IPS-NIHi11 (cell line): ENCODE data around the gene TRMU.

Source experiments
- DNase-seq: peaks from one replicate; pipeline ENCODE4 v3.0.0; 2012; ENCODE audit warnings: mixed read lengths, low spot score

TRMU gene

DNA sequence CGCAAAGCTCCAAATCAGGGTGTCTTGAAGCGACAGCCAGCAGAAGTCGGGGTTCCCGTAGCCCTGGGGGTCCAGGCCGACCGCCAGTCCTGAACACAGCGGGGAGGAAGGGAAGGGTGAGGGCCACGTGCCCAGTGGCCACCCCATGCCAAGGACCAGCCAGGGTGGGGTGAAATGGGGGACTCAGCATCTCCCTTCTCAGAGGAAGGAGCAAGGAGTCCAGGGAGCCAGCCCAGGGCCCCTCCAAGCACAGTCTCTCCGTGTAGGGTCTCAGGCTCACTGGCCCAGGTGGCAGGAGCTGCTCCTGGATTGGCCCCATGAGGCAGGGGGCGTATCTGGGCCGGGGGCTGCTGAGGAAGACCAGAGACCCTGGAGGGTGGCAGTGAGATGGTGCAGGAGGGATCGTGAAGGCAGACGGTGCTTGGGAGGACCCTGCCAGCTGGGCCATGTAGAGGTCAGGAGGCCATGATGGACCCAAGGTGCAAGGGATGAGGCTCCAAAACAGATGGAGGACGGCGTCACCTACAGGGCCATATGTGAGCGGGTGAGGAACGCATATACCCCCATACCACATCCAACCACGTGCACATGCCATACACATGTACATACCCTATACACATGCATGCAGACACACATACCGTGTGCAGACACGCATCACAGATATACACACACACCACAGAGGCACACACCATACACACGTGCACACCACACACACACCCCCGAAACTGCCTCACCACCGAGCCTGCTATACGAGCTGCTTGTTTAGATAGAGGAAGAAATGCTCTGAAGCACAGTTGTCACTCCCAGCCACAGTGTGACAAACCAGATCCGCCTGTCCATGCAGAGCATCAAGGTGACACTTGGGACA, 34.4 kb downstream of the TRMU start:
- no peak for DNase-seq

DNA sequence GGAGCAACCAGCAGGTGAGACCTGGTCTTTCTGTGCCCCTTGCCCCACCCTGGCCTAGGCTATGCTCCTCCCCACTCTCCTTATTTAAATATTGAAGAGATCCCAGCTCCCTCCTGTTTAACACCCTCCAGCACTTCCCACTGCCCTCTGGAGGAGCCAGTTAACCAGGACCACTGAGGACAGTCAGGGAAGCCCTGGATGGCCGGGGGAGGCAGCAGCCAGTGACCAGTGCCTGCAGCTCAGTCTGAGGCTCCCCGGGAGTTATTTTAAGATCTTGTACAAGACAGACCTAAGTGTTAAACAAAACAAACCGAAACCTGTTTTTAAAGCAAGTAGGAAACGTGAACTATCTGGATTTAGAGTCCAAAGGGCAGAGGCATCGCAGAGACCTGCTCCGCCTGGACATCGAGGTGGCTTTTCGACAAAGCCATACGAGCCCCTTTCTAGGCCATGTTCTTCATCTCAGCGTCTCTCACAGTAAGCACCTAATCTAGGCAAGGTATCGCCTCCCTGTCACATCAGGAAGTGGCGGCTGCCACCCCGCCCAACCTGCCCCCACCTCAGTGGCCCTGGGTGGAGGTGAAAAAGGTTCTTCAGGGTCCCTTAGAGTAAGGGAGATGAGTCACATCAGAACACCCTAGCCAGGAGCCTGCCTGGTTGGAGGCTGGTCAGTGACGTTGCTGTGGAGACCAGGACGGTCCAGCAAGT, 35.2 kb downstream of the TRMU start:
- DNase-seq = no peak

DNA sequence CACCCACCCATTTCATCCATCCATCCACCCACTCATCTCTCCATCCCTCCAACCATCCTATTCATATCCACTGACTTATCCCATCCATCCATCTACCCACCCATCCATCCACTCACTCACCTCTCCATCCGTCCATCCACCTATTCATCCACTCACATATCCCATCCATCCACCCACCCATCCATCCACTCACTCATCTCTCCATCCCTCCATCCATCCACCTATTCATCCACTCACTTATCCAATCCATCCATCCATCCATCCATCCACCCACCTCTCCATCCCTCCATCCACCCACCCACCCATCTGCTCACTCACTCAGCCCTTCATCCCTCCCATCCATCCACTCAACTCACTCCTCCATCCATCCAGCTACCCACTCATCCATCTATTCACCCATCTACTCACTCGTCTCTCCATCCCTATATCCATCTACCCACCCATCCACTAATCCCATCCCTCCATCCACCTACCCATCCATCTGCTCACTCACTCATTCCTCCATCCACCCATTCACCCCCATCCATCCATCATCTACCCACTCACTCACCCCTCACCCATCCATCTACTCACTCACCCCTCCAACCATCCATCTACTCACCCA, 36.2 kb downstream of the TRMU start:
- no peak for DNase-seq

DNA sequence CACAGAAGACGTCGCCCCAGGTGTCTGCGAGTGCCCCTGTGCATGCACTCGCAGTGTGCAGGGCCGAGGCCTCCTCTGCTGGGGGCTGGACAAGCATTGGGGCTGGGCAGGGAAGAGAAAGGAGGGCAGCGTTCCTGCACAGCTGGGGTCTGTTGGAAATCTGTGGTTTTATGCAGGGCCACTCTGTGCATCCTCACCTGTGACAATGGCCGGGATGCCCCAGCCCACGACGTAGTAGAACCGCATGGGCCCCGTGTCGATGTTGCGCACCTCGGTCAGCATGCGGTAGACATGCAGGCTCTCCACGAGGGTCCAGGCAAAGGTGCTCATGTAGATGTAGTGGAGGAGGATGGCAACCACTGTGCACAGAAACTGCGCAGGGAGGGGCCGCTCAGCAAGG, 37.2 kb downstream of the TRMU start:
- DNase-seq = no peak

DNA sequence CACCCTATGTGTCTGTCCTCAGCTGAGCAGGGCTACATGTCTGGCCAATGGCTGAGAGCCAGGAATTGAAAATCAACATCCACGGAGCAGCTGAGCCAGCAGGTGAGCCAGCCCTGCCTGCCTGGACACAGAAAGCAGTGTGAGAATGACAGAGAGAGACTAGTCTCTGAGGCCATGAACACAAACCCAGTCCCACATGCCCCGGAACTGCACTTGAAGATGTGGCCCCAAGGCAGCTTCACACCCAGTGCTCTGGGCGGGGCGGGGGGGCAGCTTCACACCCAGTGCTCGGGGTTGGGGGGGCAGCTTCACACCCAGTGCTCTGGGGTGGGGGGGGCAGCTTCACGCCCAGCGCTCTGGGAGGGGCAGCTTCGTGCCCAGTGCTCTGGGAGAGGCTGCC, 37.6 kb downstream of the TRMU start:
- DNase-seq = no peak

DNA sequence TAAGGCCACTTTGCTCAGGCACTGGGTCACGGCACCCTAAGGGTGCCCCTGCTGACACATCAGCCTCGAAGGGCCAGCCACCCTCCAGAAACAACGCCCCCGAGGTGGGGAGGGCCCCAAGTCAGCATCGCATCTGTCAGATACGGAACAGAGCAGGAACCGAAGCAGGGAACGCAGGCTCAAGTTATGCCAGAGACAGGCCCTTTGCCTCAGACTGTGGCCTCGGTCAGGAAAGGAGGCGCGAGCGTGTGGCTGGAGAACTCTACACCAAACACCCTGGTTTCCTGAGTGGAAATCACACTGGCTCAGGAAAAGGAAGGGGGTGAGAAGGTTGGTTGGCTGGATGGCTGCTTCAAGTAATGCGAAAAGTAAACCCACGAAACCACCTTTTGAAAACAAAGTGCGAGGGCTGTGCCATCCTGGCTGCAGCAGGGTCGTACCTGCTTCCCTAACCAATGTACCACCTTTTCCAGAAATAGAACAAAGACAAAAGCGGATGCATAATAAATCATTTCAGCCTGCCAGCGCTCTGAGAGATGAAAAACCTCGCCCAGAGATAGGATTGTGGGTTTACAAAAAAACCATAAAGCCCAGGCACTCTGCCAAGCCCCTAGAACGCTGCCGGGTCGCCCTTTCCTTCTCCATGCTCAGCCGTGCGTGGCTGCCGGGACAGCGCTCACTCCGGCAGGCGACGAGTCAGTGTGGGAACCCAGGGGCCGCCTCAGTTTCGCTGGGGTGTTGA, 38.6 kb downstream of the TRMU start:
- DNase-seq = no peak

DNA sequence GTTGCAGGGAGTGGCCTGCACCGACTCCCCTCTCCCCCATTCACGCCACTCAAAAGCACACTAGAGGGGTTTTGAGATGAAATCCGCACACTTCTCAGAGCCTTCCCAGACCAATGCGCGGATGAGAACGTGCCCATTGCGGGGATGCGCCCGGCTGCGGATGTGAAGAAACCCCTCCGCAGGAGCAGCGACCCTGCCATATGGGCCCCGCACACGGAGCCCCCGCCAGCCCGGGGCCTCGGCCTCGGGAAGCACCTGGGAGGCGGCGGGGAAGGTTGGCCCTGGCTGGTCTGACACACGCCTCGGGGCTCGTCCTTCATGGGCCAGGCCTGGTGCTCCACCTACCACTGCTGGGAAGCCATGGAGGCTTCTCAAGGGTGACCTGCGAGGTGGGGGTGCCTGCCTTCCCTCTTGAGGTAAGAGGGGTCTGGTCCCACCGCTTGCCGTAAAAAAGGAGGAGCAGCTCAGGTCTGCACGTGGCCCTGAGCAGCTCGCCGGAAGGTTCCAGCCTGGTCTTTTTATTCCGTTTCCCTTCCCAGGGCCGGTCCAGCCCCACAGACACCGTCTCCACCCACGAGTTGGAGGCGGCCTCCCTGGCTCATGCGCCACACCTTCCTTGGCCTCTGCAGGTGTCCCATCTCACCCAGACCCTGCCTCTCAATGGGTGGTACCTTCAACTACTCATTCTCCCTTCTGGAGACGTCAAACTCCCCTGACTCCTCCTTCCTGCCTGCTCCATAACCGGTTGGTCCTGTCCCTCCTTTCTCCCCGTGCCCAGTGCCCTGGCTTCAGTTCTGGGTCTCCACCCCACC, 39.4 kb downstream of the TRMU start:
- no peak for DNase-seq

DNA sequence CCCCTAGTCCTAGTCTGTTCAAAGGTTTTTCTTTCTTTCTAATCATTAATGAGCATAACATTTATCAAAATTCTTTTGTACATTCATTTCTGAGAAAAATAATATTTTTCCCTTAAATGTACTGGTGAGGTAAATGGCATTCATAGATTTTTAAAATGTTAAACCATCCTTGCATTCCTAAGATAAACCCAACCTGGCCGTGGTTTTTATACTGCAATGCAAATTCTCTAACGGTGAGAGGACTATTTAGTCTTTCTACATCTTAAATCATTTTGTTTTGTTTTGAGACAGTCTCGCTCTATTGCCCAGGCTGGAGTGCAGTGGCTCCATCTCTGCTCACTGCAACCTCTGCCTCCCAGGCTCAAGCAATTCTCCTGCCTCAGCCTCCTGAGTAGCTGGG, 40.6 kb downstream of the TRMU start:
- no peak for DNase-seq

DNA sequence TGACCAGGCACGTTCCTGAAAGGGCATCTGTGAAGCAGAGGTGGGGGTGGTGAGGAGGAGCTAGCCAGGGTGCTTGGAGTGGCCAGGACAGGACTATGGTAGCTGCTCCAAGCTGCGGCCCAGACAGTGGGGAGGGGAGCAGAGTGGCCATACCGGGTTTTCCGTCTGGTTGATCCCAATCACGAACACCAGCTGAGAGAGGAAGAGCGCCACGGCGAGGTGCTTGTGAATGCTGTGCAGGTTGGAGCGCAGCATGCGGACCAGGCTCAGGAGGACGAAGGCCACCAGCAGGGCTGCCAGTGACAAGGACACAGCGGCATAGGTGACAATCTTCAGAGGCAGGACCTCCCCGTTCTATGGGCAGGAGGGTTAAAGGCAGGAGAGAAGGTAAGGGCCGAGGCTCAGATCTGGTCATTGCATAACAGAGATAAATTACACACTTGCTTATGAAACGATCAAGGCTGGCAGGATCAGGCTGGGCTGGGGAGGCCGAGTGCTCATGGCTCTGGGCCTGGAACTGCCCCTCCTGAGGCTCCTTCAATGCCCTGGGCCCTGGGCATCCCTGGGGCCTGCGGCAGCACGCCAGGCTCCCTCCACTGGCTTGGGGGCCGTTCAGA, 41.5 kb downstream of the TRMU start:
- no peak for DNase-seq

DNA sequence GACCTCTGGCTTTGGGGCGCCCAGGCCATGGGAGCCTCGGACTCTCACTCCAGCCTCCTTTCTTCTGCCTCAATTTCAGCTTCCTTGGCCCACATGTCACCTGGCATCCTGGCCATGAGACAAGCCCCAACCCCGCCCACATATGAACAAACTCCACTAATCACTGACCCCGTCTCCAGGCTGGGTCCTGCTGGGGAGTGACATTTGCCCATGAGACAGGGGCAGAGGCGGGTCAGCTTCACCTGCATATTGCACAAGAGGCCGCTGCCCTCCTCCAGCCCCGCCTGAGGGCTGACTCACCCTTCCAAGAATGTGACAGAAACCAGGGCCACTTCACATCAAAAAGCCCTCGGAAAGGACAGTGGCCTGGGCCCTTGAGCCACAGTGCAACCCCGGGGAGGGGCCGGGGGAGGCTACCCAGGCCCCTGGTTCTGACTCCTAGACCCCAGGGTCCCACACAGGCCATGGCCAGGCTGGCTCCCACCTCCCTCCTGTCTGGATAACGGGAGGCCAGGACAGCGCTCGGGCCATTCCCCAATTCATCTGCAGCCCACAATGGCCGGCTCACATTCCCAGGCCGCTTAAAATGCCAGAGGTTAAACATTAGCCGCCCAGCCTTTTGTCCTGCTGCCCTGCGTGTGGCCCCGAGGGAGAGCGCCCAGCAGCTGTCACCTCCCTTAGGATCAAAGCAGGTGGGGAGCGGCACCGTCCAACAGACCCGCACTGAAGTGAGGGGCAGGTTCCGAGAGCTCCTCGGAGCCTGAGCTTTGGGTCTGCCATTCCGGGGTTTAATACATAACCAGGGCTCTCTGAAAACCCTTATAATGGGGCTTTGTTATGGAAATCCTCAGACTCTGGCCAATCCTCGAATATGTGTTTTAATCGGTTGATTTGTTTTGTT, 42.3 kb downstream of the TRMU start:
- peak; percentile 84 for DNase-seq

DNA sequence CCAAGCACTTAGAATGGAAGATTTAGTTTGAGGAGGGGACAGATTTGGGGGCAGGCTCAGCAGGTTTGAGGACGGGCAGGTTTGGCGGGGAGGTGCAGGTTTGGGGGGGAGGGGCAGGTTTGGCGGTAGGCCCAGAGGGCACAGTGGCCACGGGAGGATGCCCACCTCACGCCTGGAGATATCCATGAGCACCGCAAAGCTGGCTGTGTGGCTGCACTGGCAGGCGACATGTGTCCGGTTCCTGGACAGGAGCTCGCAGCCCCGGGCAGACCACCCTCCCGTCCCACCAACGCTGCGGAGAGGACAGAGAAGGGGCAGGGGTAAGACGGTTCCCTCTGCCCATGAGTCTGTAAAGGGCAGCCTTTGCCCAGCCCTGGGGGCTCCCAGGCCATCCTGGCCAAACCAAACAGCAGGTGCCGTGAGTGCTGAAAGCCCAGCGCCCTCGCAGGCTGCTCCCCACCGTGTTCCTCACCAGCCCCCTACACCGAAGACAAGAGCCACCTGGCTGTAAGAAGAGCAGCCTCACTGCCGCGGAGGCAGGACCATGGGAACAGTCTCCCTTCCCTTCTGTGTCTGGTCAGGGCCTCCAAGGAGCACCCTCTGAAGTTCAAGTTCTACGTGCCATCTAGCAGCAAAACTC, 43.0 kb downstream of the TRMU start:
- DNase-seq = no peak

DNA sequence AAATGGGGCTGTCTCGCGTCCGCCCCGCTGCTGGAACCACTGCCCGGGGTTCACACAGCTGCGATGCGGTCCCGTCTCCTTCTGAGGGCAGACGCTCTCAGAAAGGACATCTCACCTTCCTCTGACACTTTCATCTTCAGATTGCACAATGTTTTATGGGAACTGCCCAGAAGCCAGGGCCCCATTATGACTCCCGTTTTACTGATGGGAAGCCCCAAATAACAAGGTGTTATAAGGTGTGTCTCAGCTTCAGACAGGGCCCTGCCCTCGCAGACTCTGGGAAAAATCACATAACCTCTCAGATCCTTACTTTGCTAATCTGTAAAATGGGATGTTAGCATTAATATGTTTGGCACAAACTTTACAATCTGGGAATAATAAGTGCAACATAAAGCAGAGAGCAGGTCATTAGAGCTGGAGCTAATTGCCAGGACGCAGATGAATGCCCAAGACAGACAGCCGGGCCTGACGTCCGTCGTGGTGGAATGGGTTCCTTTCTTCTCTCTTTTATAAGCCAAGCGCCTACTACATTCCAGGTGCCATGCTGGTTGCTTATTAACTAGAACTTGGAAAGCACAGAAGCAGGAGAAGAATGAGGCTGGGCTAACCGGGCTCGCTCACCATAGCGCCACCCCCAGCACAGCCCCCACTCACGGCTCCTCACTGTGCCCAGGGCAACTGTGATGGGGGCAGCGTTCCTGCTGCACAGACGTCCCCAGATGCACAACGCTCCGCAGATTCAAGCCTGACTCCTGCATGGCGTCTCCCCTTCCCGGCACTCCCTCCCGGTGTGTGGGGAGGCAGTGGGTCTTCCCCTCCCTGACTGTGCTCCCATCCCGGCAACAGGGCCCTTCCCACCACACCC, 43.8 kb downstream of the TRMU start:
- DNase-seq = no peak

DNA sequence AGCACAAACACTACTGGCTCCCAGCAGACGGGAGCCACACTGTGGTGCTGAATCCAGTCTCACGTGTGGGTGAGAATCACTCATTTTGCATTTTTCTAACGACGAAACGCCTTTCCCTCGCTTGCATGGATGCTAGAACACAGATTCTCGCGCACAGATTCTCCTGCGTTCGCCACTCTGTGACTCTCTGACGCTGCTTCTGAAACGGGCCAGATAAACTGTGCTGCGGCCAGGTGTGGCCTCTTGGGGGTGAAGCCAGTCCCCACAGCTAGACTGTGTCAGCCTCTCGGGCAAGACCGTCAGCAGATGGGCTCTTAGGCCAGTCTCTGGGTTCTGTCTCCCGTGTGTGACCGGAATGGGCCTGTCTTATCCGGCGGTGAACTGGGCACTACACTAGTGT, 44.6 kb downstream of the TRMU start:
- DNase-seq = no peak

DNA sequence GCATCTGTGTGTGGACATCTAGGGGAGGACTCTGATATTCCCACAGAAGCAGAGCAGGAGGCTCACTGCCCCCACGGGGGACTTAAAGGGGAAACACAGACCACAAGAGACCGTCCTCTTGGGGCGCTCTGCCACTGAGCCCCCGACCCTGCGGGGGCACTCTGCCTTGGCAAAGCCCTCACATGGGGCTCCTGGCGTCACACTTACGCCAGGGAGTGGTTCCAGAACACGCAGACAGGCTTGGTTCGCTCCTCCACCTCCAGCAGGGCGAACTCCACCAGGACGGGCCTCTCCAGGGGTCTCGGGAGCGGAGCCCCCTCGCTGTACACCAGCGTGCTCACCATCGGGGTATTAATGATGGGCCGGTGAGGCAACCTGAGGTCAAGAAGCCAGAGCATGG, 45.1 kb downstream of the TRMU start:
- DNase-seq = no peak

DNA sequence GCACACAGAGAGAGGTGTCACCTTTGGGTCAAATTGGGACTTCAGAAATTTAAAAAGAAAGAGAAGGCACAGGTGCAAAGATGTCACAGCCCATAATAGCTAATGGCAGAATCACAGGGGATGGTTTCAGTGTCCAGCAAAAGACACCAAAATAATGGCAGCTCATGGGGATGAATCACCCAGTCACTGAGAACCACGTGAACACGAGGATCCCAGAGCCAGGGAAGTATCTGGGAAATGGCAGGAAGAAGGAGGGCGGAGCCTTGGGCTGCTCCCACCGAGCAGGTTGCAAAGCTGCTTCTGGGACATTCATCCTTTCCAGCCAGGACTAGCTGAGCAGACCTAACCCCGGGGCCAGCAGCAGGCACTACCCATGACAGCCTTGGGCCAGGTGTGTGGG, 45.6 kb downstream of the TRMU start:
- DNase-seq = no peak

DNA sequence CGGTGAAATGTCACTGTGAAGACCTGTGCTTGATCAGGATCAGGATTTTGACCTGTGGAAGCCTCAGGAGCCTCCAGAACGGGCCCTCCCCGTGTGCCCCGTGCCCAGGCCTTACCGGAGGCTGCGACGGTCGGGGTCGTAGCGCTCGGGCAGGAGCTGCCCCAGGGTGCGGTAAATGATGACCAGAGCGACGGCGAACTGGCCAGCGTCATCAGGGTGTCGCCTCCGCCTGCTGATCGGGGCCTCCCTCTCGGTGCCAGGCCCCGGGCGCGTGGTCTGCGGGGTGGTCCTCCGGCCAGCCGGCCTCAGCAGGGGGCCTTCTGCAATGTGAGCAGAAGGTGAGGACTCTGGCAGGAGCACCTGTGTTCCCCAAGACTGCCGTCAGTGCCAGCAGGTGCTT, 46.2 kb downstream of the TRMU start:
- DNase-seq = no peak

DNA sequence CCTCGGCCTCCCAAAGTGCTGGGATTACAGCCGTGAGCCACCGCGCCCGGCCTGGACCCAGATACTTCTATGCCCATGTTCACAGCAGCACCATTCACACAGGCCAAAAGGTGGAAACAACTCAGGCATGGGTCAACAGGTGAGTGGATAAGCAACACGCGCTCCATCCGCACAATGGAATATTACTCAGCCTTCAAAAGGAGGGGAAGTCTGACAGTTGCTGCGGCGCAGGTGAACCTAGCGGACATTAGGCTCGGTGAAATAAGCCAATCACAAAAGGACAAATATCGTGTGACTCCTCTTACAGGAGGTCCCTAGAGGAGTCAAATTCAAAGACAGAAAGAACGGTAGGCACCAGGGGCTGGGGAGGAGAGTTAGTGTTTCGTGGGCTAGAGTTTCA, 47.0 kb downstream of the TRMU start:
- no peak for DNase-seq

DNA sequence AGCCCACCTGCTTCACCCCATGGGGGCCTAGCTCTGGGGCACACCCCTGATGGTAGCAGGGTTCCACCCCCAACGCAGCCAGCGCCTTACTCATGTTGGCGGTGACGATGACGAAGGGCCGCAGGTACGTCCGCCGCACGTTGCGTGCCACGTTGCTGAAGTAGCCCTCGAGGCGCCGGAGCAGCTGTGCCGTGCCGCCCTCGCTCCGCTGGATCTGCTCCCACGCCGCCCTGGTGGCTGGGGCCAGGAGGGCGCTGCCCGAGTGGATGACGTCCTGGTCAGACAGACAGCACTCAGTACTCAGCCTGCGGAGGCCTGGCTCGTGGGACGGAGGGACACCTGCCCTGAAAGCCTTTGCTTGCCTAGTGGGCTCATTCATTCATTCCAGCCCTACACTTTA, 50.8 kb downstream of the TRMU start:
- DNase-seq = no peak

DNA sequence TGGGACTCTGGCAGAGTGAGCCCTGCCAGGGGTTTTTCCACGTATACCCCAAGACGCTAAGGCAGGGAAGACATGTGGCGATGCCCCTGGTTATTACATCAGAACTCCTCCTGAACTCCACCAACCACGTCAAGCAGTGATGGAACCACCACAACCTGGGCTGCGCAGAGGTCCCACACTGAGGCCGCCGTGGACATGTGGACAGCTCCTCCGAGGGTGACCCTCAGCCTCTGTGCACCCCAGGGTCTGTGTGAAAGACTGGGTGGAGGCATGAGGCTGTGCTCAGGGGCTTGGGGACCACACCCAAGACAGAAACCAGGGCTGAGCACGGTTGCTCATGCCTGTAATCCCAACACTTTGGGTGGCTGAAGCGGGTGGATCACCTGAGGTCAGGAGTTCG, 52.2 kb downstream of the TRMU start:
- no peak for DNase-seq
